Measurements from ENCODE around the gene PIGK.

The PIGK gene

DNA sequence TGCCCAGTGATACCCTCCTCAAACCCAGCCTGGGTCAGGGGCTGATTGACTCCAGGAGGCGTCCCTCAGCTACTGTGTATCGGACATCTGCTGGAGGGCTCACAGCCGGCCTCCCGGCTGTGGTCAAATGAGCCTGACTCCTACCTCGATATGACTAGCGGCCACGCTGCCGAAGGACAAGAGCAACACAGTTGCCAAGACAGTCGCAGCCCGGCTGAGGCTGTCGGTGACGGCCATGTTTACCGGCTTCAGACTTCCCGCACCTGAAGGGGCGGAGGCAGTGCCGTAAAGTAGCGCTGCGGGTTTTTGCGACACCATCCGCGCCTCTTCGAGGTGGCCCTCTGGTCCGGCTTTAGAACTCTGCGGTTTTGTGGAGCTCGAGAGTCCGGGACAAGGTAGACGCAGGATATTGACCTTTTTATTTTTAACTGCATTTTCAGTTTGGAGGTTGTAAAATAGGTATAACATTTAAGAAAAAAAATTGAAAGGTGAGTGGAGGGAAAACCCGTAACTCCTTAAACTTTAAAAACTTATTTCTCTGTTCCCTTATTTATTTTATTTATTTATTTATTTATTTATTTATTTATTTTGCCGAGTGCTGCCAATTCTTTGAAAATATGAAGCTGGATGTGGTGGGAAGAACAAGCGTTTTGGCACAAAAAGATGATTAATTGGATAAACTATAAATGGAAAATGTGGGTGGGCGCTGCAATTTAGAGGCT lies at the start of gene PIGK:
PIGK (minus strand) TSS at position 265 of the 722 bp plus-strand sequence; CDS start at position 237, 28 bp downstream.
- TF ChIP-seq, protein P1, sequence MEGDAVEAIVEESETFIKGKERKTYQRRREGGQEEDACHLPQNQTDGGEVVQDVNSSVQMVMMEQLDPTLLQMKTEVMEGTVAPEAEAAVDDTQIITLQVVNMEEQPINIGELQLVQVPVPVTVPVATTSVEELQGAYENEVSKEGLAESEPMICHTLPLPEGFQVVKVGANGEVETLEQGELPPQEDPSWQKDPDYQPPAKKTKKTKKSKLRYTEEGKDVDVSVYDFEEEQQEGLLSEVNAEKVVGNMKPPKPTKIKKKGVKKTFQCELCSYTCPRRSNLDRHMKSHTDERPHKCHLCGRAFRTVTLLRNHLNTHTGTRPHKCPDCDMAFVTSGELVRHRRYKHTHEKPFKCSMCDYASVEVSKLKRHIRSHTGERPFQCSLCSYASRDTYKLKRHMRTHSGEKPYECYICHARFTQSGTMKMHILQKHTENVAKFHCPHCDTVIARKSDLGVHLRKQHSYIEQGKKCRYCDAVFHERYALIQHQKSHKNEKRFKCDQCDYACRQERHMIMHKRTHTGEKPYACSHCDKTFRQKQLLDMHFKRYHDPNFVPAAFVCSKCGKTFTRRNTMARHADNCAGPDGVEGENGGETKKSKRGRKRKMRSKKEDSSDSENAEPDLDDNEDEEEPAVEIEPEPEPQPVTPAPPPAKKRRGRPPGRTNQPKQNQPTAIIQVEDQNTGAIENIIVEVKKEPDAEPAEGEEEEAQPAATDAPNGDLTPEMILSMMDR (IDR thresholded peaks at IDR 0.05) = peak; percentile 13

DNA sequence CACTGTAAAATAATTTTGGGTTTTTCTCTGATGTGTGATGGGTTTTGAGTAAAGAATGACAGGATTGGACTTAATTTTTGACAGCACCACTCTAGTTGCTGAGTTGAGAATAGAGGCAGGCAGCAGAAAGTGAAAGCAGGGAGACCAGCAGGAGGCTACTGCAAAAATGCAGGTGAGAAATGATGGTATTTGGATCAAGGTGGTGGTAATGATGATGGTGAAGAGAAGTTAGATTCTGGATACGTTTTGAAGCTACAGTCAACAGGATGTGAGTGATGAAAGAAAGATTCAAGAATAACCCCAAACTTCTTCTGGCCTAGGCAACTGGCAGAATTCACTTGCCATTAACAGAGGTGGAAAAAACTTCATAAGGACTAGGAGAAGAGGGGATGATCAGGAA lies 47.8 kb upstream of the PIGK start:
- Histone ChIP-seq H3K27ac (no peak overlapping the region), H3K27me3 (no peaks in the 10 kb centered on the region), H3K9me3 (no peaks in the 10 kb centered on the region), H3K36me3 (no peaks in the 10 kb centered on the region), H3K4me1 (ENCODE audit: control insufficient read depth in 1 of 2, insufficient read depth in 1 of 2, low read depth in 1 of 2, low read length in 1 of 2) (no peaks in the 10 kb centered on the region), H3K4me3 (ENCODE audit: low read depth in 1 of 2, low read length in 1 of 2) (no peak overlapping the region)
- TF ChIP-seq, protein P1 (IDR thresholded peaks at IDR 0.05) = no peak

More for the DNA sequence above, at the start of gene PIGK:
- Histone ChIP-seq H3K4me1 (ENCODE audit: control insufficient read depth in 1 of 2, insufficient read depth in 1 of 2, low read depth in 1 of 2, low read length in 1 of 2) (peaks cover 13 to 17% of the 10 kb centered on the region in 2 experiments), H3K27ac (peak within 1 kb of the TSS; percentile 69), H3K36me3 (no peaks in the 10 kb centered on the region), H3K27me3 (no peaks in the 10 kb centered on the region), H3K9me3 (no peaks in the 10 kb centered on the region), H3K4me3 (ENCODE audit: low read depth in 1 of 2, low read length in 1 of 2) (peak within 1 kb of the TSS; percentile 69 to 96)

DNA sequence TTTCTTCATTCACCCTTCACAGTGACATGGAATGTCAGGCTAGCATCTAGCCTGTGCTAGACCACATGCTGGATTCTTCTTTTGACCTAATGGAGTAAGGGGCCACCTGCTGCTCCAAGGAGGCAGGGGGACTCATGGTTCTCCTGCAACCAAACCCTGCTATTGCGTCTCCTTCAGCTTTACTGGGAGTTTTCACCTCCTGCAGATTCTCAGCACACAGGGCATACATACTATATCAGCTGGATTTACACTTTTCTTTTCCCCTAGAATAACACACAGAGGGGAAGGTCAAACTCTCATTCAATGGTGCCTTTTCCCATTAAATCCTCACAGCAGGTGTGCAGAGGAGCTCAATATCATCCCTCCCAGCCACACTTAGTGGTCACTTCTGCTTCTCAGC lies 46.0 kb upstream of the PIGK start:
- Histone ChIP-seq H3K4me1 (ENCODE audit: control insufficient read depth in 1 of 2, insufficient read depth in 1 of 2, low read depth in 1 of 2, low read length in 1 of 2) (no peaks in the 10 kb centered on the region), H3K9me3 (no peaks in the 10 kb centered on the region), H3K36me3 (no peaks in the 10 kb centered on the region), H3K27ac (no peak overlapping the region), H3K27me3 (no peaks in the 10 kb centered on the region), H3K4me3 (ENCODE audit: low read depth in 1 of 2, low read length in 1 of 2) (no peak overlapping the region)
- TF ChIP-seq, protein P1 (IDR thresholded peaks at IDR 0.05) = no peak

DNA sequence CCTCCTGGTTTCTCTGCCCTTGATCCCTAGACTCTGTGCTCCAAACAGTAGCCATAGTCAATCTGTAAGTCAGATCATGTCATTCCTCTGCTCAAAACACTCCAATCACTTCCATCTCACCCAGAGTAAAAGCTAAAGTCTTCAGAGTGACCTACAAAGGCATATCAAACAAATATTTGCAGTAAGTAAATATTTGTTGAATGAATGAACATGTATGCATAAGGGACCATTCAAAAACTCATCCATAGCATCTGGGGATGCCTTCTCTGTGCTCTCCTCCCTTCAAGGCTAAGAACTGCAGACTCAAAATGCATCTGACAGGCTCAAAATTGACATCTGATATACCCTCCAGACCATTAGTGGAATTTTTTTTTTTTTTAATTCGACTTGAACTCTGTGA lies 44.5 kb upstream of the PIGK start:
- no peaks in the 10 kb centered on the region for H3K9me3 ChIP-seq
- no peaks in the 10 kb centered on the region for H3K27me3 ChIP-seq
- H3K27ac ChIP-seq = no peak overlapping the region
- H3K36me3 ChIP-seq = no peaks in the 10 kb centered on the region
- no peak overlapping the region for H3K4me3 ChIP-seq (ENCODE audit: low read depth in 1 of 2, low read length in 1 of 2)
- TF ChIP-seq, protein P1 (IDR thresholded peaks at IDR 0.05) = no peak
- no peaks in the 10 kb centered on the region for H3K4me1 ChIP-seq (ENCODE audit: control insufficient read depth in 1 of 2, insufficient read depth in 1 of 2, low read depth in 1 of 2, low read length in 1 of 2)

DNA sequence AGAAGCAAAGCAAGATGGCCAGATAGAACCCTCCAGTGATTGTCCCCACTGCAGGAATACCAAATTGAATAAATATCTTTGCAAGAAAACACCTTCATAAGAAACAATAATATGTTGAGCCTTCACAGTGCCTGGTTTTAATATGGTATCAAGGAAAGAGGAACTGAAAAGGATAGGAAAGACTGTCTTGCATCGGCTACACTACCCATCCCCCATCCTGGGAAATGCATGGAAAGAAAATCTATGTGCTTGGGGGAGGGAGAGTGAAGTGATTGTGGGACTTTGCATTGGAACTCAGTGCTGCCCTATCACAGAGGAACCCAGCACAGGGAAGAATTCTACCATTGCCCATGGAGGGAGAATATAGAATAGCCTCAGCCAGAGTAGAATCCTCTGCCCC lies 34.0 kb upstream of the PIGK start:
- H3K4me3 ChIP-seq (ENCODE audit: low read depth in 1 of 2, low read length in 1 of 2) = no peak overlapping the region
- H3K36me3 ChIP-seq = no peaks in the 10 kb centered on the region
- H3K27me3 ChIP-seq = no peaks in the 10 kb centered on the region
- H3K27ac ChIP-seq = no peak overlapping the region
- H3K4me1 ChIP-seq (ENCODE audit: control insufficient read depth in 1 of 2, insufficient read depth in 1 of 2, low read depth in 1 of 2, low read length in 1 of 2) = no peaks in the 10 kb centered on the region
- H3K9me3 ChIP-seq = no peaks in the 10 kb centered on the region
- TF ChIP-seq, protein P1 (IDR thresholded peaks at IDR 0.05) = no peak
